A549 (cell line): ENCODE results near the gene LRSAM1. TPM values are rescaled to one million over a fixed set of nuclear protein-coding genes. Genes with fewer than 3 reads are reported as not detected.

Experiments
- ATAC-seq, 2 experiments: fragments of 200-7000 bp in 1 of 2; fragments of >200 bp in 1 of 2; cut with Nextera tagmentation in 1 of 2; cut with Tn5 transposase in 1 of 2; 3 replicates each; pipeline versions ENCODE4 v1.8.0 to v1.9.1; 2018 to 2020; ENCODE audit warnings: mild to moderate bottlenecking in 1 of 2, moderate library complexity in 1 of 2
- CTCF ChIA-PET: fragments of 300-600 bp; sonication (Branson Sonifier 250); formaldehyde crosslinking; extraction: SDS; loops from one replicate; lab custom pipeline; 2021; ENCODE audit warnings: antibody characterized with exemption, inconsistent platforms; lab: Yijun Ruan, JAX
- POLR2A ChIA-PET: fragments of 350-600 bp; formaldehyde crosslinking; extraction: SDS; loops from one replicate; lab custom pipeline; 2021; ENCODE audit warnings: antibody characterized with exemption, inconsistent platforms; lab: Yijun Ruan, JAX
- DNase-seq, 2 experiments: peaks; one replicate each; pipeline versions ENCODE4 v3.0.0 to v3.0.0-alpha.2; 2011 to 2016; ENCODE audit warnings: low read depth in 1 of 2, low spot score in 1 of 2
- FAIRE-seq: peaks from 2 replicates; lab custom pipeline; 2011; peaks lifted over from hg19 to GRCh38; lab: Jason Lieb, UNC
- H3K27ac ChIP-seq, 2 experiments: fragments of >200 bp; sonication (Bioruptor Twin); formaldehyde crosslinking; 3 replicates each; pipeline ENCODE4 v1.5.1; 2016 to 2017
- H3K4me1 ChIP-seq: fragments of >200 bp; sonication (Bioruptor Twin); formaldehyde crosslinking; 3 replicates; pipeline ENCODE4 v1.6.1; 2016
- H3K4me2 ChIP-seq: fragments of >200 bp; sonication (Bioruptor Twin); formaldehyde crosslinking; 3 replicates; pipeline ENCODE4 v1.6.1; 2016
- H3K4me3 ChIP-seq: fragments of >200 bp; sonication (Bioruptor Twin); formaldehyde crosslinking; 3 replicates; pipeline ENCODE4 v1.5.1; 2016
- H3K9me3 ChIP-seq: fragments of >200 bp; sonication (Bioruptor Twin); formaldehyde crosslinking; 3 replicates; pipeline ENCODE4 v1.6.1; 2016
- CBX2 ChIP-seq: fragments of 200-600 bp; sonication (generic); IDR thresholded peaks from 2 replicates; pipeline ENCODE4 v1.6.1; 2016; ENCODE audit warnings: low read depth, mild to moderate bottlenecking, borderline replicate concordance
- CBX8 ChIP-seq: fragments of 200-600 bp; sonication (generic); IDR thresholded peaks from 2 replicates; pipeline ENCODE4 v1.6.1; 2016
- CHD2 ChIP-seq: fragments of 150-350 bp; IDR thresholded peaks from 2 replicates; pipeline ENCODE4 v1.6.1; 2014; ENCODE audit warnings: low read length; ENCODE audit not compliant: partially characterized antibody
- EHF ChIP-seq: fragments of 250-450 bp; sonication (Bioruptor Pico); IDR thresholded peaks from 2 replicates; pipeline ENCODE4 v1.5.0; 2020; ENCODE audit warnings: mild to moderate bottlenecking
- ESRRA ChIP-seq: fragments of 150-350 bp; IDR thresholded peaks from 2 replicates; pipeline ENCODE4 v1.6.1; 2014; ENCODE audit warnings: mild to moderate bottlenecking, low read length, borderline replicate concordance
- FOSB ChIP-seq: fragments of 250-450 bp; sonication (Bioruptor Pico); IDR thresholded peaks from 2 replicates; pipeline ENCODE4 v1.5.0; 2020; ENCODE audit warnings: mild to moderate bottlenecking, moderate library complexity
- HDAC2 ChIP-seq: fragments of 200-600 bp; sonication (generic); IDR thresholded peaks from 2 replicates; pipeline ENCODE4 v1.6.1; 2016
- HOXA7 ChIP-seq: fragments of 250-450 bp; sonication (Bioruptor Pico); IDR thresholded peaks from 2 replicates; pipeline ENCODE4 v1.5.0; 2020; ENCODE audit warnings: mild to moderate bottlenecking, moderate library complexity
- HOXB13 ChIP-seq: fragments of 250-450 bp; sonication (Bioruptor Pico); IDR thresholded peaks from 2 replicates; pipeline ENCODE4 v1.5.0; 2020; ENCODE audit warnings: low read depth, mild to moderate bottlenecking, moderate library complexity
- JUNB ChIP-seq: fragments of >200 bp; sonication (Bioruptor Twin); formaldehyde crosslinking; IDR thresholded peaks from 2 replicates; pipeline ENCODE4 v1.6.1; 2016
- KDM5A ChIP-seq: fragments of 200-600 bp; sonication (generic); IDR thresholded peaks from 2 replicates; pipeline ENCODE4 v1.6.1; 2016; ENCODE audit warnings: antibody characterized with exemption, mild to moderate bottlenecking
- MAZ ChIP-seq: fragments of 150-350 bp; IDR thresholded peaks from 2 replicates; pipeline ENCODE4 v1.6.1; 2014; ENCODE audit warnings: antibody characterized with exemption, low read depth, low read length, borderline replicate concordance
- NFE2L2 ChIP-seq: fragments of 150-350 bp; conservative IDR thresholded peaks from 2 replicates; pipeline ENCODE4 v1.6.1; 2014; ENCODE audit warnings: low read length
- RAD21 ChIP-seq, 2 experiments: fragments of >200 bp in 1 of 2; sonication (Bioruptor Twin) in 1 of 2; formaldehyde crosslinking in 1 of 2; IDR thresholded peaks in 1 of 2; conservative IDR thresholded peaks in 1 of 2; 2 replicates in 1 of 2; 3 replicates in 1 of 2; pipeline ENCODE4 v1.6.1; 2012 to 2018; ENCODE audit warnings: inconsistent platforms in 1 of 2
- RARB ChIP-seq: fragments of 250-450 bp; sonication (Bioruptor Pico); IDR thresholded peaks from 2 replicates; pipeline ENCODE4 v1.8.0; 2021; ENCODE audit warnings: mild to moderate bottlenecking, moderate library complexity
- SMC3 ChIP-seq: fragments of >200 bp; sonication (Bioruptor Twin); formaldehyde crosslinking; IDR thresholded peaks from 3 replicates; pipeline ENCODE4 v1.6.1; 2018; ENCODE audit warnings: inconsistent platforms
- TP53 ChIP-seq: fragments of 250-450 bp; sonication (Bioruptor Pico); IDR thresholded peaks from 2 replicates; pipeline ENCODE4 v1.5.0; 2021; ENCODE audit warnings: mild to moderate bottlenecking, moderate library complexity
- ZNF302 ChIP-seq: fragments of 250-450 bp; sonication (Bioruptor Pico); IDR thresholded peaks from 2 replicates; pipeline ENCODE4 v1.9.0; 2021; ENCODE audit warnings: inconsistent platforms, mild to moderate bottlenecking, moderate library complexity
- WGBS: methylation state at CpG from one replicate; pipeline ENCODE4 v1.1.6; 2017; ENCODE audit errors: missing lambda C conversion rate; 5-methylcytosine and 5-hydroxymethylcytosine counted together
- polyA plus RNA-seq, 4 experiments: library from polyadenylated mRNA; depleted of rRNA in 3 of 4; stranded (reverse); fragments of >200 nt; fragmentation: RNase III in 1 of 4; extraction: RNeasy Plus Mini Kit Qiagen cat#74134 plus additional on column Dnase treatment in 1 of 4; gene quantifications; 2 replicates in 3 of 4; 3 replicates in 1 of 4; pipeline ENCODE4 v1.2.3, GENCODE V29; 2011 to 2017
- TF ChIP-seq, protein P1 (sequence below): IDR thresholded peaks from 2 replicates; pipeline ENCODE4 v1.6.1; 2012
- TF ChIP-seq, protein P2 (sequence below): fragments of >200 bp; sonication (Bioruptor Twin); formaldehyde crosslinking; IDR thresholded peaks from 2 replicates; pipeline ENCODE4 v1.6.1; 2016
- TF ChIP-seq, protein P3 (sequence below): IDR thresholded peaks from 2 replicates; pipeline ENCODE4 v1.6.1; 2012; ENCODE audit warnings: low read depth, borderline replicate concordance
- TF ChIP-seq, protein P4 (sequence below): fragments of 150-350 bp; IDR thresholded peaks from 2 replicates; pipeline ENCODE4 v1.6.1; 2014; ENCODE audit warnings: low read depth, mild to moderate bottlenecking, low read length
- TF ChIP-seq, protein P5 (sequence below): fragments of 250-450 bp; sonication (Bioruptor Pico); IDR thresholded peaks from 2 replicates; pipeline ENCODE4 v1.5.0; 2021; ENCODE audit warnings: mild to moderate bottlenecking, moderate library complexity, borderline replicate concordance
- TF ChIP-seq, protein P6 (sequence below): IDR thresholded peaks from 2 replicates; pipeline ENCODE4 v1.6.1; 2012

Gene LRSAM1
- polyA plus RNA-seq, 2 of the 4 experiments (the other 2 are of a cell fraction), result 5.1 to 10.0 TPM

DNA sequence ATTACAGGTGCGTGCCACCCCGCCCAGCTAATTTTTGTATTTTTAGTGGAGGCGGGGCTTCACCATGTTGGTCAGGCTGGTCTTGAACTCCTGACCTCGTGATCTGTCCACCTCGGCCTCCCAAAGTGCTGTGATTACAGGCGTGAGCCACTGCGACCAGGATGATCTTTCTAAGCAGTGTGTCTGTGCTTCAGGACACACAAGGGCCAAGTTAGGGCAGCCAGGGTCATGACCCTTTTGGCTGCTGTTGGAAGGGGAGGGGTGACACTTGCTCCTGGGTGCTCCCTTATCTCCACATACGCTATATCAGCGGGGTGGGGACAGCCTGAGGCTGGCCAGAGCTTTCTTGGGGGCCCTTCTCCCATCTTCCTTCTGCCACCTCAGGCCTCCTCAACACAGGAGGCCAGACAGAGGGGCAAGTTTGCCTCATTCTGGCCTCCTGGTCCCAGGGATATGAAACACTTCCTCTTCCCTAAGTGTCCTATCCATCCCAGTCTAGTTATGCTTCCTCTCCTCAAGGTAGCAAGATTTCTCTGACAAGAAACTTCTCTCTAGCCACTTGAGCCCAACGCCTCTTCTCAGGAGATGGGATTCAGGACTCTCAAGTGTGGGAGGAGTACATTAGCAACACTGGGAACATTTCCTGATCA, 29.1 kb upstream of the LRSAM1 start:
- ChIA-PET CTCF (no interaction called here), POLR2A (no interaction called here)
- TF ChIP-seq HOXB13 (CRISPR knock-in tag) (no peak), EHF (CRISPR knock-in tag) (no peak), CBX2 (no peak), RARB (no peak), MAZ (no peak), RAD21 (conservative IDR thresholded peaks at IDR 0.05 in 1 of 2, IDR thresholded peaks at IDR 0.05 in 1 of 2) (no peak), CHD2 (no peak), HDAC2 (no peak), JUNB (no peak), HOXA7 (CRISPR knock-in tag) (no peak), CBX8 (no peak), TP53 (CRISPR knock-in tag) (no peak)
- TF ChIP-seq, protein P1, sequence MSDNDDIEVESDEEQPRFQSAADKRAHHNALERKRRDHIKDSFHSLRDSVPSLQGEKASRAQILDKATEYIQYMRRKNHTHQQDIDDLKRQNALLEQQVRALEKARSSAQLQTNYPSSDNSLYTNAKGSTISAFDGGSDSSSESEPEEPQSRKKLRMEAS, result no peak
- TF ChIP-seq, protein P2, sequence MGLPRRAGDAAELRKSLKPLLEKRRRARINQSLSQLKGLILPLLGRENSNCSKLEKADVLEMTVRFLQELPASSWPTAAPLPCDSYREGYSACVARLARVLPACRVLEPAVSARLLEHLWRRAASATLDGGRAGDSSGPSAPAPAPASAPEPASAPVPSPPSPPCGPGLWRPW, result no peak
- TF ChIP-seq, protein P3, sequence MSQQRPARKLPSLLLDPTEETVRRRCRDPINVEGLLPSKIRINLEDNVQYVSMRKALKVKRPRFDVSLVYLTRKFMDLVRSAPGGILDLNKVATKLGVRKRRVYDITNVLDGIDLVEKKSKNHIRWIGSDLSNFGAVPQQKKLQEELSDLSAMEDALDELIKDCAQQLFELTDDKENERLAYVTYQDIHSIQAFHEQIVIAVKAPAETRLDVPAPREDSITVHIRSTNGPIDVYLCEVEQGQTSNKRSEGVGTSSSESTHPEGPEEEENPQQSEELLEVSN, result no peak
- ATAC-seq (no peak), DNase-seq (no peak), FAIRE-seq (no peak)
- Histone ChIP-seq H3K4me1 (peaks cover 27% of the 10 kb centered on the region), H3K9me3 (no peaks in the 10 kb centered on the region), H3K27ac (no peak overlapping the region), H3K4me2 (no peak overlapping the region), H3K4me3 (no peak overlapping the region)
- no CpG with 5 or more reads among the region's 10 CpGs for WGBS

DNA sequence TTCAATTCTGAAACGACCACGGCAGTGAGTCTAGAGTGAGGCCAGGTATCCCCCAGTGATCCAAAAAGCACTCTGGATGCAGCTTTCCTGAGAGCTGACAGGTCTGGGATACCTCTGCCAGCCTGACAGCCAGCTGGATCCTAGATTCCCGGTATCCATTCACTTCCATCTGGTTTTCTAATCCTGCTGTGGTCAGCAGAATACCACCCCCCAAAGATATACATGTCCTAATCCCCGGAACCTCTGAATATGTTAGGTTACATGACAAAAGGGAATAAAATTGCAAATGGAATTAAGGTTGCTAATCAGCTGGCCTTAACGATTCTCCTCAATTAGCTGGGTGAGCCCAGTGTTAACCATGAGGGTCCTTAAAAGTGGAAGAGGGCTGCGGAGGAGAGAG, 28.5 kb upstream of the LRSAM1 start:
- H3K4me3 ChIP-seq, result no peak overlapping the region
- no peak for FAIRE-seq
- H3K27ac ChIP-seq, result no peak overlapping the region
- ATAC-seq, result no peak
- DNase-seq, result no peak
- POLR2A ChIA-PET, result no interaction called here
- peaks cover 21% of the 10 kb centered on the region for H3K4me1 ChIP-seq
- H3K9me3 ChIP-seq, result no peaks in the 10 kb centered on the region
- TF ChIP-seq ESRRA (no peak), HOXA7 (CRISPR knock-in tag) (no peak), ZNF302 (CRISPR knock-in tag) (no peak), NFE2L2 (no peak), KDM5A (no peak), FOSB (no peak), SMC3 (no peak)
- TF ChIP-seq, protein P4, sequence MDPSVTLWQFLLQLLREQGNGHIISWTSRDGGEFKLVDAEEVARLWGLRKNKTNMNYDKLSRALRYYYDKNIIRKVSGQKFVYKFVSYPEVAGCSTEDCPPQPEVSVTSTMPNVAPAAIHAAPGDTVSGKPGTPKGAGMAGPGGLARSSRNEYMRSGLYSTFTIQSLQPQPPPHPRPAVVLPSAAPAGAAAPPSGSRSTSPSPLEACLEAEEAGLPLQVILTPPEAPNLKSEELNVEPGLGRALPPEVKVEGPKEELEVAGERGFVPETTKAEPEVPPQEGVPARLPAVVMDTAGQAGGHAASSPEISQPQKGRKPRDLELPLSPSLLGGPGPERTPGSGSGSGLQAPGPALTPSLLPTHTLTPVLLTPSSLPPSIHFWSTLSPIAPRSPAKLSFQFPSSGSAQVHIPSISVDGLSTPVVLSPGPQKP, result no peak
- TF ChIP-seq, protein P5, sequence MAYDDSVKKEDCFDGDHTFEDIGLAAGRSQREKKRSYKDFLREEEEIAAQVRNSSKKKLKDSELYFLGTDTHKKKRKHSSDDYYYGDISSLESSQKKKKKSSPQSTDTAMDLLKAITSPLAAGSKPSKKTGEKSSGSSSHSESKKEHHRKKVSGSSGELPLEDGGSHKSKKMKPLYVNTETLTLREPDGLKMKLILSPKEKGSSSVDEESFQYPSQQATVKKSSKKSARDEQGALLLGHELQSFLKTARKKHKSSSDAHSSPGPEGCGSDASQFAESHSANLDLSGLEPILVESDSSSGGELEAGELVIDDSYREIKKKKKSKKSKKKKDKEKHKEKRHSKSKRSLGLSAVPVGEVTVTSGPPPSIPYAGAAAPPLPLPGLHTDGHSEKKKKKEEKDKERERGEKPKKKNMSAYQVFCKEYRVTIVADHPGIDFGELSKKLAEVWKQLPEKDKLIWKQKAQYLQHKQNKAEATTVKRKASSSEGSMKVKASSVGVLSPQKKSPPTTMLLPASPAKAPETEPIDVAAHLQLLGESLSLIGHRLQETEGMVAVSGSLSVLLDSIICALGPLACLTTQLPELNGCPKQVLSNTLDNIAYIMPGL (CRISPR knock-in tag), result no peak
- TF ChIP-seq, protein P6, sequence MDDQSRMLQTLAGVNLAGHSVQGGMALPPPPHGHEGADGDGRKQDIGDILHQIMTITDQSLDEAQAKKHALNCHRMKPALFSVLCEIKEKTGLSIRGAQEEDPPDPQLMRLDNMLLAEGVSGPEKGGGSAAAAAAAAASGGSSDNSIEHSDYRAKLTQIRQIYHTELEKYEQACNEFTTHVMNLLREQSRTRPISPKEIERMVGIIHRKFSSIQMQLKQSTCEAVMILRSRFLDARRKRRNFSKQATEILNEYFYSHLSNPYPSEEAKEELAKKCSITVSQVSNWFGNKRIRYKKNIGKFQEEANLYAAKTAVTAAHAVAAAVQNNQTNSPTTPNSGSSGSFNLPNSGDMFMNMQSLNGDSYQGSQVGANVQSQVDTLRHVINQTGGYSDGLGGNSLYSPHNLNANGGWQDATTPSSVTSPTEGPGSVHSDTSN, result no peak
- H3K4me2 ChIP-seq, result no peak overlapping the region
- WGBS, result no CpG with 5 or more reads among the region's 6 CpGs
- CTCF ChIA-PET, result no interaction called here
